ENCODE data around the gene ADD1. TPM values are rescaled to one million over a fixed set of nuclear protein-coding genes. Genes with fewer than 3 reads are reported as not detected.

Gene ADD1
- total RNA-seq, 1 experiment from 2014 or later, result 98.4 TPM

- Histone ChIP-seq H3K9me3 (replicated peaks) (no peaks in the 10 kb centered on the region), H3K27ac (no peak overlapping the region), H3K4me3 (no peak overlapping the region), H3K4me1 (replicated peaks) (peaks cover 18% of the 10 kb centered on the region), H3K27me3 (replicated peaks) (no peaks in the 10 kb centered on the region), H3K36me3 (no peaks in the 10 kb centered on the region)
- DNase-seq (ENCODE audit: low read depth in 1 of 2, low spot score in 2 of 2), result no peak
Measured at GRCh38 chr4:2802618-2803531, 40.8 kb upstream of the ADD1 start.

- Histone ChIP-seq H3K4me3 (no peak overlapping the region), H3K27me3 (replicated peaks) (no peaks in the 10 kb centered on the region), H3K36me3 (no peaks in the 10 kb centered on the region), H3K4me1 (replicated peaks) (peaks cover 18% of the 10 kb centered on the region), H3K9me3 (replicated peaks) (no peaks in the 10 kb centered on the region), H3K27ac (no peak overlapping the region)
- no peak for DNase-seq (ENCODE audit: low read depth in 1 of 2, low spot score in 2 of 2)
Measured at GRCh38 chr4:2803624-2804448, 39.8 kb upstream of the ADD1 start.

- peaks cover 18% of the 10 kb centered on the region for H3K4me1 ChIP-seq (replicated peaks)
- H3K4me3 ChIP-seq, result no peak overlapping the region
- no peak for DNase-seq (ENCODE audit: low read depth in 1 of 2, low spot score in 2 of 2)
- H3K9me3 ChIP-seq (replicated peaks), result no peaks in the 10 kb centered on the region
- H3K27me3 ChIP-seq (replicated peaks), result no peaks in the 10 kb centered on the region
- no peak overlapping the region for H3K27ac ChIP-seq
- H3K36me3 ChIP-seq, result no peaks in the 10 kb centered on the region
Measured at GRCh38 chr4:2804449-2804972, 39.1 kb upstream of the ADD1 start.

- Histone ChIP-seq H3K9me3 (replicated peaks) (no peaks in the 10 kb centered on the region), H3K27me3 (replicated peaks) (no peaks in the 10 kb centered on the region), H3K27ac (no peak overlapping the region), H3K4me1 (replicated peaks) (peaks cover 18% of the 10 kb centered on the region), H3K4me3 (no peak overlapping the region), H3K36me3 (no peaks in the 10 kb centered on the region)
- DNase-seq (ENCODE audit: low read depth in 1 of 2, low spot score in 2 of 2), result no peak
Measured at GRCh38 chr4:2804973-2805501, 38.6 kb upstream of the ADD1 start.

- Histone ChIP-seq H3K36me3 (no peaks in the 10 kb centered on the region), H3K4me1 (replicated peaks) (peaks cover 12% of the 10 kb centered on the region), H3K27me3 (replicated peaks) (no peaks in the 10 kb centered on the region), H3K9me3 (replicated peaks) (no peaks in the 10 kb centered on the region), H3K4me3 (no peak overlapping the region), H3K27ac (no peak overlapping the region)
- no peak for DNase-seq (ENCODE audit: low read depth in 1 of 2, low spot score in 2 of 2)
Measured at GRCh38 chr4:2805712-2806389, 37.8 kb upstream of the ADD1 start.

GRCh38 chr4:2806390-2807355, 37.0 kb upstream of the ADD1 start:
- Histone ChIP-seq H3K4me1 (replicated peaks) (peaks cover 11% of the 10 kb centered on the region), H3K27ac (no peak overlapping the region), H3K27me3 (replicated peaks) (no peaks in the 10 kb centered on the region), H3K36me3 (no peaks in the 10 kb centered on the region), H3K9me3 (replicated peaks) (no peaks in the 10 kb centered on the region), H3K4me3 (no peak overlapping the region)
- no peak for DNase-seq (ENCODE audit: low read depth in 1 of 2, low spot score in 2 of 2)

- no peak overlapping the region for H3K27ac ChIP-seq
- peaks cover 14% of the 10 kb centered on the region for H3K4me1 ChIP-seq (replicated peaks)
- DNase-seq (ENCODE audit: low read depth in 1 of 2, low spot score in 2 of 2), result no peak
- H3K36me3 ChIP-seq, result no peaks in the 10 kb centered on the region
- no peak overlapping the region for H3K4me3 ChIP-seq
- H3K9me3 ChIP-seq (replicated peaks), result no peaks in the 10 kb centered on the region
- H3K27me3 ChIP-seq (replicated peaks), result no peaks in the 10 kb centered on the region
Measured at GRCh38 chr4:2807571-2807970, 36.1 kb upstream of the ADD1 start.

- Histone ChIP-seq H3K4me1 (replicated peaks) (peaks cover 17% of the 10 kb centered on the region), H3K36me3 (no peaks in the 10 kb centered on the region), H3K27me3 (replicated peaks) (no peaks in the 10 kb centered on the region), H3K4me3 (no peak overlapping the region), H3K9me3 (replicated peaks) (no peaks in the 10 kb centered on the region), H3K27ac (no peak overlapping the region)
- DNase-seq (ENCODE audit: low read depth in 1 of 2, low spot score in 2 of 2), result no peak
Measured at GRCh38 chr4:2808001-2808400, 35.6 kb upstream of the ADD1 start.

- Histone ChIP-seq H3K4me3 (no peak overlapping the region), H3K36me3 (no peaks in the 10 kb centered on the region), H3K9me3 (replicated peaks) (no peaks in the 10 kb centered on the region), H3K27me3 (replicated peaks) (no peaks in the 10 kb centered on the region), H3K27ac (no peak overlapping the region), H3K4me1 (replicated peaks) (peaks cover 17% of the 10 kb centered on the region)
- no peak for DNase-seq (ENCODE audit: low read depth in 1 of 2, low spot score in 2 of 2)
Measured at GRCh38 chr4:2809610-2810180, 33.9 kb upstream of the ADD1 start.

- H3K9me3 ChIP-seq (replicated peaks), result no peaks in the 10 kb centered on the region
- H3K27ac ChIP-seq, result no peak overlapping the region
- H3K4me3 ChIP-seq, result no peak overlapping the region
- no peak for DNase-seq (ENCODE audit: low read depth in 1 of 2, low spot score in 2 of 2)
- H3K4me1 ChIP-seq (replicated peaks), result peaks cover 17% of the 10 kb centered on the region
- H3K27me3 ChIP-seq (replicated peaks), result no peaks in the 10 kb centered on the region
- no peaks in the 10 kb centered on the region for H3K36me3 ChIP-seq
Measured at GRCh38 chr4:2810388-2810787, 33.3 kb upstream of the ADD1 start.

- Histone ChIP-seq H3K27ac (peak overlapping the region; percentile 49), H3K4me3 (peak overlapping the region; percentile 46), H3K4me1 (replicated peaks) (peaks cover 17% of the 10 kb centered on the region), H3K36me3 (no peaks in the 10 kb centered on the region), H3K9me3 (replicated peaks) (no peaks in the 10 kb centered on the region), H3K27me3 (replicated peaks) (no peaks in the 10 kb centered on the region)
- peak; percentile 57 to 78 for DNase-seq (ENCODE audit: low read depth in 1 of 2, low spot score in 2 of 2)
Measured at GRCh38 chr4:2811830-2812611, 31.6 kb upstream of the ADD1 start.
